Measurements from ENCODE around the gene XYLT1. TPM values are rescaled to one million over a fixed set of nuclear protein-coding genes. Genes with fewer than 3 reads are reported as not detected.

XYLT1 gene
- total and polyA plus RNA-seq, 2 of the 4 experiments (the other 2 are of a cell fraction): 9.0 to 12.7 TPM

GRCh38 chr16:17069681-17070080, 401.1 kb downstream of the XYLT1 start:
- Histone ChIP-seq H3K9me3 (ENCODE audit: control insufficient read depth, insufficient read depth, low read length) (no peaks in the 10 kb centered on the region), H3K18ac (ENCODE audit: low read depth, low read length) (no peak overlapping the region), H2AFZ (replicated peaks; ENCODE audit: low read length, poor library complexity) (no peak overlapping the region), H3K36me3 (ENCODE audit: control insufficient read depth, insufficient read depth, low read length) (no peaks in the 10 kb centered on the region), H3K9me1 (ENCODE audit: insufficient read depth, low read length) (no peaks in the 10 kb centered on the region), H2BK5ac (ENCODE audit: low read depth, low read length, poor library complexity, severe bottlenecking) (no peak overlapping the region), H4K5ac (ENCODE audit: low read depth, low read length) (no peak overlapping the region), H4K8ac (ENCODE audit: low read depth in 2 of 2, low read length in 2 of 2) (no peak overlapping the region), H3K4ac (ENCODE audit: low read depth, low read length) (no peak overlapping the region), H3K4me1 (ENCODE audit: control insufficient read depth, insufficient read depth, low read length) (no peaks in the 10 kb centered on the region), H3K27me3 (ENCODE audit: control insufficient read depth, insufficient read depth, low read length) (no peaks in the 10 kb centered on the region), H3K56ac (ENCODE audit: extremely low read depth, insufficient read depth, low read length) (no peak overlapping the region), H2BK120ac (ENCODE audit: low read depth, low read length) (no peak overlapping the region), H2AK9ac (replicated peaks; ENCODE audit: low read depth, low read length, poor library complexity) (no peak overlapping the region), H2AK5ac (ENCODE audit: low read depth, low read length) (no peak overlapping the region), H3K27ac (ENCODE audit: insufficient read depth, low read length) (no peak overlapping the region), H2BK15ac (ENCODE audit: low read depth, low read length) (no peak overlapping the region), H3K4me3 (ENCODE audit: insufficient read depth, low read depth, low read length) (no peak overlapping the region), H3K79me1 (ENCODE audit: low read depth in 1 of 2, low read length in 2 of 2) (no peaks in the 10 kb centered on the region), H4K20me1 (ENCODE audit: insufficient read depth, low read length) (no peaks in the 10 kb centered on the region), H3K14ac (replicated peaks; ENCODE audit: low read depth, low read length) (no peak overlapping the region), H4K91ac (ENCODE audit: insufficient read depth, low read depth, low read length) (no peak overlapping the region), H3K9ac (ENCODE audit: low read depth, low read length) (no peak overlapping the region), H2BK20ac (ENCODE audit: low read depth, low read length) (no peak overlapping the region), H3K4me2 (ENCODE audit: low read depth, low read length) (no peak overlapping the region), H3K23ac (ENCODE audit: low read depth, low read length) (no peak overlapping the region)
- WGBS, 2 experiments (ENCODE audit: extremely low coverage in 2 of 2, insufficient read length in 1 of 2): 100% methylated on average over 1 of the region's 2 CpGs; no CpG with 5 or more reads in 1 of the 2 experiments
- intact Hi-C loops (cut with micrococcal nuclease): loop anchor here (10.0 kb wide), 1 partner anchor 395 kb away; no protein-coding TSS in a partner anchor
- ATAC-seq (ENCODE audit: low read depth): no peak
- no peak for DNase-seq
- TF ChIP-seq RFX5 (IDR thresholded peaks at IDR 0.05; ENCODE audit: low read depth, low read length): no peak
- TF ChIP-seq CEBPB (IDR thresholded peaks at IDR 0.05; ENCODE audit: low read depth, low read length): no peak
- no peak for TF ChIP-seq POLR2A (IDR thresholded peaks at IDR 0.05; ENCODE audit: low read depth, low read length)
- no peak for TF ChIP-seq CHD1 (IDR thresholded peaks at IDR 0.05; ENCODE audit: low read depth, low read length)
- no peak for TF ChIP-seq MAZ (IDR thresholded peaks at IDR 0.05; ENCODE audit: borderline replicate concordance, low read depth, low read length)
- no peak for TF ChIP-seq MXI1 (IDR thresholded peaks at IDR 0.05; ENCODE audit: borderline replicate concordance, low read depth, low read length)
- TF ChIP-seq CTCF (conservative IDR thresholded peaks at IDR 0.05; ENCODE audit: low read depth, low read length): no peak
- dilution Hi-C loops (cut with HindIII; ENCODE audit: low sequenced_read_pairs, unreplicated experiment): no loop called here
- POLR2A ChIA-PET (ENCODE audit: unreplicated experiment): no interaction called here
- in situ Hi-C loops (cut with MboI; ENCODE audit: low sequenced_read_pairs): no loop called here
- no TSS peak for BruUV-seq (replicated peaks)
- CTCF ChIA-PET: no interaction called here
